Gastroesophageal sphincter (tissue), 3 donors: ENCODE data around the gene ZNF443.

Experiments used
- CTCF ChIP-seq, 4 experiments: fragments of 200-600 bp in 2 of 4; fragments of 450-650 bp in 2 of 4; sonication (generic) in 1 of 4; IDR thresholded peaks; one replicate each; pipeline ENCODE4 v1.5.1; 2017 to 2019; ENCODE audit warnings: antibody characterized with exemption in 4 of 4, mild to moderate bottlenecking in 2 of 4, moderate library complexity in 2 of 4
- POLR2AphosphoS5 ChIP-seq: sonication (generic); formaldehyde crosslinking; IDR thresholded peaks from one replicate; pipeline ENCODE4 v1.6.1; 2017; ENCODE audit warnings: antibody characterized with exemption

- TF ChIP-seq CTCF (IDR thresholded peaks at IDR 0.05), result no peak
- no peak for TF ChIP-seq POLR2AphosphoS5
Observed at GRCh38 chr19:12482509-12482886, 41.7 kb upstream of the ZNF443 start.
